Measurements from ENCODE around the gene FOXD4L4.
"Not testable (repeated sequence)": the region's sequence is repeated elsewhere in the genome, so short reads cannot be mapped to it uniquely, and the experiment has no call there.

Gene FOXD4L4

DNA sequence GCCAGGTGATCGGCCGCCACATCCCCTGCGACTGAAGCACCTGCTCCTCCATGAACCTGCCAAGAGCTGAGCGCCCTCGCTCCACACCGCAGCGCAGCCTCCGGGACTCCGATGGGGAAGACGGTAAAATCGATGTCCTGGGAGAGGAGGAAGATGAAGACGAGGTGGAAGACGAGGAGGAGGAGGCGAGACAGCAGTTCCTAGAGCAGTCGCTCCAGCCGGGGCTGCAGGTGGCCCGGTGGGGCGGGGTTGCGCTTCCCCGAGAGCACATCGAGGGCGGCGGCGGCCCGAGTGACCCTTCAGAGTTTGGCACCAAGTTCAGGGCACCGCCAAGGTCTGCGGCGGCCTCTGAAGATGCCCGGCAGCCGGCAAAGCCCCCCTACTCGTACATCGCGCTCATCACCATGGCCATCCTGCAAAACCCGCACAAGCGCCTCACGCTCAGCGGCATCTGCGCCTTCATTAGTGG is at the start of gene FOXD4L4:
Gene FOXD4L4 (plus strand): TSS at position 51 of the 469 bp plus-strand sequence. CDS start 0 bp downstream, at position 51.
- not testable (repeated sequence) for DNase-seq (ENCODE audit: low read depth in 2 of 2)

DNA sequence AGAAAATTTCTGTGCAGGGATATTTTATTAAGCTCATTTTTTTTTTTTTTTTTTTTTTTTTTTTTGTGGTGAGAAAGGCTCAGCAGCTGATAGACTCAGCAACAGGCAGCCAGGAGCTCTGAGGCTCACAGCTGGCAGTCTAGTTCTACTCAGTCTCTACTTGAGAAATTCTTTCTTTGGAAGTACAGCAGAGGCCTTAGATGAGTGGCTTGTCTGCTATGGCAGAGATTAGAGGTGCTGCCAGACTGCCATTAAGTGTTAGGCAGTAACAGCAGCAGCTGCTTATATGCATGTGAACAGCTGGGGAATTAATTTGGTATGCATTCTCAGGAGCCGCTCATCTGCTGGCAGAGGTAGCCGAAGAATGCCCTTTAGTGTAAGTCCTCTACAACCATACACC is 33.4 kb upstream of the FOXD4L4 start:
- DNase-seq (ENCODE audit: low read depth in 2 of 2) = not testable (repeated sequence)

GRCh38 chr9:65714445-65714844 is 22.5 kb upstream of the FOXD4L4 start:
- DNase-seq (ENCODE audit: low read depth in 2 of 2) = not testable (repeated sequence)

DNA sequence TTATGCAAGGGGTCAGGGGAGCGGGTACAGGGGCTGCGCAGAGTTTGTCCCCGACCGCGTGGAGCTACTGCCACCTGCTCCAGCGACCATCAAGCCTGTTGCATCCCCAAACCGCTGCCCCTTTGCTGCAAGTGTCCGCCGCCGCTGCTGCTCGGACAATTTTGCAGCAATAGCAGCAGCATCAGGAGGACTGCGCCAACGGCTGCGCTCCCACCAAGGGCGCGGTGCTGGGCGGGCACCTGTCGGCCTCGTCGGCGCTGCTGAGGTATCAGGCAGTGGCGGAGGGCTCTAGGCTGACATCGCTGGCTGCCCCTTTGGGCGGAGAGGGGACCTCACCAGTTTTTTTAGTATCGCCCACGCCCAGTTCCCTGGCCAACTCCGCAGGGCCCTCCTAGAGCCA is 1.2 kb downstream of the FOXD4L4 start:
- DNase-seq (ENCODE audit: low read depth in 2 of 2) = not testable (repeated sequence)
